Amygdala (tissue), 56 donors: ENCODE data around the gene LIMS1.
"Not testable (repeated sequence)": the region's sequence is repeated elsewhere in the genome, so short reads cannot be mapped to it uniquely, and the experiment has no call there.

Experiments
- DNase-seq, 56 donors: peaks; one replicate each; lab custom pipeline; 2025; lab: John Stamatoyannopoulos, UW

Gene LIMS1

DNA sequence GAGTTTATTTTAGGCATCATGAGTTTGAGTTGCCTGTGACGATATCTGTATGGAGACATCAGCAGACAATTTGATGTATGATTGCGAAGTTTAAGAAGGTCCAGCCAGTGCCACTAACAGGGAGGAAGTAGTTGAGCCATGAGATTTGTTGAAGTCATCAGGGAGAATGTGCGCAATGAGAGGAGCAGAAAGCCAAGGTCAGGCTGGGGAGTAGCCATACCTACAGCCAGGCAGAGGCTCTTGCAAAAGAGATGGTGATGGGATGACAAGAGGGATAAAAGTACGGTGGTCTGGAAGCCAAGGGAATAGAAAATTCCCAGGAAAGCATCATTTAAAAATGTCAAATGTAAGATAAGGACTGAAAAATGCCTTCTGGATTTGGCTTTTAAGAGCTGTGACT is 51.2 kb downstream of the LIMS1 start:
- DNase-seq, result no peak

DNA sequence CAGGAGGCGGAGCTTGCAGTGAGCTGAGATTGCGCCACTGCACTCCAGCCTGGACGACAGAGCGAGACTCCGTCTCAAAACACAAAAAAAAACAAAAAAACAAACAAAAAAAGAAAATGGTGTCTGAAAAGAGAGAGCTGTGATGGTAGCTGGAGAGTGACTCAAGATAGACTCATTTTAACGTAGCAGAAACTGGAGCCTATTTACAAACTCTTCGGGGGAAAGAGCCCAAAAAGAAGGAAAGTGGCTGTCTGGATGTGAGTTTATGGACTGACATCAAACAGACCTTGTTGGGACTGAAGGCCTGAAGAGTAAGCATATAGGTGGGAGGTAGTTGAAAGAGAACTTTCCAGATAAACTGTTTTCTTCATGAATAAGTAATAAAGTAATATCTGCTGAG is 51.8 kb downstream of the LIMS1 start:
- no peak for DNase-seq

DNA sequence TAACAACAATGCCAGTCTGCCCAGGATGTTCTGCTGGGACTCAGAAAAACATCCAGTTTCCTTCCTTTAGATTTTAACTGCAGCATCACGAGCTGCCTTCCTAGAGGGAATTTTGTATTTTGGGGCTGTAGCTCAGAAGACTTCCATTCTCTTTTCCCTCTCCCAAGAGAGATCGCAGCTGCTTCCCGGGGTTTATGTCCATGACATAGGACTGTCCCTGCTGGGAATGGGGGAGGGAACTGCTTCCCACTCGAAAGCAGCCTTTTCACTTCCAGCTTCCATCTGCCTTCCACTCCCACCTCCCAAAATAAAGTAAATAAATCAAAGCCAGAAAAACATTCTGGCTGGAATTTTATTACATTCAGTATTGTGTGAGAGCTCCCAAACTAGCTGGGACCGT is 52.4 kb downstream of the LIMS1 start:
- DNase-seq, result no peak

DNA sequence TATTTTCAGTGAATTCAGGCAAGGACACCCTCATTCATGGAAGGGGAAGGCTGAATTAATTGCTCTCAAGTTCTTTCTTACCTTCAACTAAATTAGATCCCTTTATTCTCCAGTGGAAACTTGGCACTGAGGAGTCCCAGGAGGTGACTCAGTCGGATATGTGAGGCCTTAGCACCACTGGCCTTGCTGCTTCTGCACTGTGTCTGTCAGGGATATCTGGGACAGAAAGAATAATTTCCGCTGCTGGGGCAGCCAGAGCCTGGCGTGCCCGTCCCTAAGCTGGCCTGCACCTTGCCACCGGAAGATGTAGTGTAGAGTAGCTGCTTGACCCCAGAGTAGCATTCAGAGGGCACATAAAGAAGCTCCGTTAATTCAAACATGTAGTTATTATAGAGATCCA is 53.4 kb downstream of the LIMS1 start:
- peak in 2 of 56 donors; percentile 9 to 16 for DNase-seq

GRCh38 chr2:108588070-108588668 is 53.9 kb downstream of the LIMS1 start:
- no peak for DNase-seq

GRCh38 chr2:108589372-108589771 is 55.1 kb downstream of the LIMS1 start:
- DNase-seq, result no peak

DNA sequence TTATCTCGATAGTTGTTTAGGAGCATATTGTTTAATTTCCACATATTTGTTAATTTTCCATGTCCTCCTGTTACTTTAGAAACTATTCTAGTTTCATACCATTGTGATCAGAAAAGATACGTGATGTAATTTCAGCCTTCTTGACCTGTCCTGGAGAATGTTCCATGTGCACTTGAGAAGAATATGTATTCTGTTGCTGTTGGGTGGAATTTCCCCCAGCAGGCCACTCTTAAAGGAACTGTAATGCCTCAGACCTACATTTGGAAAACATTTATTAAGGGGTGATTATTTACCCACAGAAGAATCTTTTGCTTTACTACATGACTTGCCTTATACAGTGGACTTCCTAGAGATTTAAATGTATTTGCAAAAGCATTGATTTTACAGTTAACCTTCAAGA is 55.5 kb downstream of the LIMS1 start:
- DNase-seq, result no peak

DNA sequence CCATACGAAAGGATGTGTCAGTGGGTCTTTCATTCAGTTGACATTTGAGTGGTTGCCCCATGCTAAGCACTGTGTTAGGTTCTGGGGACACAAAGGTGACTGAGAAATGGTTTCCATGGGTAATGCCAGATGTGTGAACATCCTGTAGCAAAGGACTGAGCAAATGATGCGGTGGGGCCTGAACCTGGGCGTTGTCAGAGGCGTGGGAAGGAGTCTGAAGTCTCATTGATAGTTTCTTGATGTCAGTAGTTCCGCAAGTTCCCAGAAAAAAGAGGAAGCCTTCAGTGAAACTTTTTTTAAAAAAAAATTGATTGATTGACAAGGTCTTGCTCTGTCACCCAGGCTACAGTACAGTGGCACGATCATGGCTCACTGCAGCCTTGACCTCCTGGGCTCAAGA is 56.9 kb downstream of the LIMS1 start:
- no peak for DNase-seq

GRCh38 chr2:108593547-108594098 is 59.4 kb downstream of the LIMS1 start:
- no peak for DNase-seq

- DNase-seq, result peak in 4 of 56 donors; percentile 12 to 54 (median 38)
Observed at GRCh38 chr2:108594132-108594981, 60.1 kb downstream of the LIMS1 start.

DNA sequence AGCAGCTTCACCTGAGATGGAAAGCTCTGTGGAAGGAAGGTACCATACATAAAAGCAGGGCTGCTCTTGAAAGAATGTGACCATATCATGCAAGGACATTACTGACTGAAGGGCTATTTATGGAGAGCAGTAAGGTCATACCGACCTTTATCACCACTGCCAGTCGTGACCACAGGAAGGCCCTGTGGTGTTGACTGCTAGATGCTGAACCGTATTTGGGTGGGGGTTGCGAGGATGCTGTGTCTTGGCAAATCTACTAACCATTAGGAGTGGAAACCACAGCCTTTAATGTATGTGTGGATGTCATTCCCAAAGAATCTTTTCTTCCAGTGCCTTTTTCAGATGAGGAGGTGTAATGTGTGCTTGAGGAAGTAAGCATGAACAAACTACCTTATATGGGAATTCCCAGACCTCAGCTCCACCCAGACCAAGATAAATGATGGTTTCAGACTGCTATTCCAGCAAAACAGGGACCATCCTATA is 60.8 kb downstream of the LIMS1 start:
- DNase-seq, result no peak

DNA sequence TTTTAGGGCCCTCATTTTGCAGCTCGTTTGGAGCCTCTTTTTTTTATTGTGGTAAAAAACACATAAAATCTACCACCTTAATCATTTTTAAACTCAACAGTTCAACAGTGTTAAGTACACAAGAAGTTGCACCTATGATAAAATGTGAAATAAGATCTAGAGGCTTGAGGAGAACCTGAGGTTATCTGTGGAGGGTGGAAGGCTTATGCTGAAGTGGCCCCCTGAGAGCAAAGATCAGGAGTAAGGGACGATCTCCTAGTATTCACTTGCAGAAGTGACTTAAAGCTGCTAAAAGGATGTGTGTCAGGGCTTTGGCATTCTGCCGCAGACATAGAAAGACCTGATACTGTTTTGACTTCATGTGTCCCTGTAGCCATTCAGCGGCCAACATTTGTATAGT is 61.5 kb downstream of the LIMS1 start:
- DNase-seq, result not testable (repeated sequence)

- peak in 2 of 56 donors; percentile 9 to 31 for DNase-seq
Observed at GRCh38 chr2:108597105-108597744, 63.0 kb downstream of the LIMS1 start.

DNA sequence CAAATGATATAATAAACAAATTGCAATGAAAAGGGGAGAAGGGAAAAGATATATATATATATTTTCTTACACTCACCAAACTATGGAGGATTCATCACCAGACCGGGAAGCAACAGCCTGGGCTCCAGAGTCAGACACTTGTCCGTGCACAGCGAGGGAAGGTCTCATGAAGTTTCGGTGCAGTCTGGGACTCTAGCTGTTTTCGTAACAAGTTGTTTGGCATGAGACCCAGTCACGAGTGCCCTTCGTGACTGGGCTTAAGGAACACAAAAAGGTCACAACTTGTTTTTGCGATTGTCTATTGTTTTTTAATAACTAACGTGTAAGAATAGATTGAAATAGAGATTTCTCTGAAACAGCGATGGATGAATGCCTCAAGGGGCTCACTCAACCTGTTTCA is 66.9 kb downstream of the LIMS1 start:
- DNase-seq, result not testable (repeated sequence)

- DNase-seq, result no peak
Observed at GRCh38 chr2:108602422-108602821, 68.2 kb downstream of the LIMS1 start.

DNA sequence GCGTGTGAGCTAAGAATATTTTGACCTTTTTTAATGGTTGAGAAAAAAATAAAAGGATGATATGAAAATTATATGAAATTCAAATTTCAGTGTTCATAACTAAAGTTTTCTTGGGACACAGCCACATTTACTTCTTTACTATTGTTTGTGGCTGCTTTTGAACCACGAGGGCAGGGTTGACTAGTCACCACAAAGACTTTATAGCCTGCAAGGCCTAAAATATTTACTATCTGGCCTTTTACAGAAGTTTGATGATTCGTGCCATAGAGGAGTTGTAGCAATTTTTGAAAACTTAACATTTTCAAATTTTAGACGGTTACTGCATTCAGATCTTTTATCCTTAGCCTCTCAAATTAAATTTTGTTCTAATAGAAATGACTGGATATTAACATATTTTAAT is 69.9 kb downstream of the LIMS1 start:
- no peak for DNase-seq

DNA sequence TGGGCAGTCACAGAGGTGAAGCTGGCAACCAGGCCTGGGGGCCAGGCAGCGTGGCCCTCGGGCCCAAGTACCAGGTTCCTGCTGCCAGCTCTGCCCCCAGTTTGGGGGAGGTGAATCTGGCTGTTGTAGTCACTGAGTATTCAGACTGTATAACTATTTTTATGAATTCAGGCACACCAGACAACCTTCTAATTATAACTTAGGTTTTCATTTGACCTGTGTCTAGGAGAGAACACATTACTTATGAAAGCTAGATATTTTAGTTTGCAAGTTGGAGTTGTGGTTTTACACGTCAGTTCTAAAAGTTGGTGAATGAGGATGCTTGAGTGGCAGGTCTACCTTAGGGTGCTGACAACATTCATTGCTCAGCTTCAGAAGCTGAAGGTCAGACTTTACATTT is 71.7 kb downstream of the LIMS1 start:
- DNase-seq, result no peak

DNA sequence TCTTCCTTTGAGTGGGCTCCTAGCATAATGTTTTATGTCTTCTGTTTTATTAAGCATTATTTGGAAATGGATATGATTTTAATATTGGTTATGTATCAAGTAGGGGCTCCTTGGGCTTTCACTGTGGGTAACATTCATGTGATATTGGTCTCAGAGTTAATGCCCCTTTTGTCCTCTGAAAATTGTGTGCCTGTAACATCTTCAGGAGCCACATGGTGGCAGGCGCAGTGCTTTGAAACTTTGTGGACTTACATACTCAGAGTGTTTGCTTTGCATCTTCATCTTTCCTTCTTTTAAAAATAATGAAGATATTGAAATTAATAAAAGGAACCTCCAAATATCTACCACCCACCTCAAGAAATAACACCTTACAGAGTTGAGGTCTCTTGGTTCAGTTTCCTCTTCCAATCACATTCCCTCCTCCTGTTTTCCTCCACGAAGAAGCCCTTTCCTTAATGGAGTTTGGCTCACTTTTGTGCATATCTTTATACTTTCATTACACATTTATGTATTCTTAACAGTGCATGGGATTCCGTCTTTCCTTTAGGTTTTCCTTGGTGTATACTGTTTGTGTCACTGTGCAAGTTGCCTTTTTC is 73.5 kb downstream of the LIMS1 start:
- peak in 14 of 56 donors; percentile 12 to 67 (median 31) for DNase-seq

DNA sequence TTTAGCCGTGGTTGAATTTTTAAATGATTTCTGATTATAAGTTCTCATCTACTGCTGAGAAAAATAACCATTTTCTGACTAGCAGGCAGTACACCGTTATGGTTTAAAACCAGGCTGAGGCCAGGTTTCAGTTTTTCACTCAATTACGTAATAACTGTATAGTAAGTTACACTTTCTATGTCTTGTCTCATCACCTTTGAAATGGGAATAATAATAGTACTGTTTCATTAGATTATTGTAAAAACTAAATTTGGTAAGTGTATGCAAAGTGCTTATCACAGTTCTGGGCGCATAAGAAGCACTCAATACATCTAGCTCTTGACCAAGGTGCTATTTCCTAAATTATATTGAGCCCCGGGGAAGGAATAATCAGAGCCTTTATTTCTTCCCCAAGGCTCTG is 76.8 kb downstream of the LIMS1 start:
- DNase-seq, result no peak

DNA sequence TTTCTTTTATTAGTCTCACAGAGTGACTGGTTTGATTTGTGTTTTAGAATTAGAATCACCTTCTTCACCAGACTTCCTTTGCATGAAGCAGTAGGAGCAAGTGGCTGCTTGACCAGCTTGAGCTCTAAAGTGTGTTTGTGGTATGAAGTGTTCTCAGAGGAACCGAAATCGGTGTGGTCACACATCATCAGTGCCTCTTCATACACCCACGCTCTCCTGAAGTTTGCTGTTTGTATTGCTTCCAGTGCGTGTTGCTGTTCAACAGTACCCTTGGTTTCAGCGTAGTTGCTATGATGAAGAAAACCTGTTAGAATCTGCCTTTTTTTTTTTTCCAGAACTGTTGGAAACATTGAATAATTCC is 77.9 kb downstream of the LIMS1 start:
- peak in 4 of 56 donors; percentile 7 to 41 (median 24) for DNase-seq
